GM19023 (cell line): Measurements from ENCODE around the gene UBE2C.
"Not testable (repeated sequence)": the region's sequence is repeated elsewhere in the genome, so short reads cannot be mapped to it uniquely, and the experiment has no call there.

Experiments
- ATAC-seq: cut with Tn5 transposase; IDR thresholded peaks from one replicate; pipeline ENCODE4 v1.9.1; 2021; ENCODE audit warnings: mild to moderate bottlenecking, moderate library complexity; ENCODE audit not compliant: unreplicated experiment

Gene UBE2C

DNA sequence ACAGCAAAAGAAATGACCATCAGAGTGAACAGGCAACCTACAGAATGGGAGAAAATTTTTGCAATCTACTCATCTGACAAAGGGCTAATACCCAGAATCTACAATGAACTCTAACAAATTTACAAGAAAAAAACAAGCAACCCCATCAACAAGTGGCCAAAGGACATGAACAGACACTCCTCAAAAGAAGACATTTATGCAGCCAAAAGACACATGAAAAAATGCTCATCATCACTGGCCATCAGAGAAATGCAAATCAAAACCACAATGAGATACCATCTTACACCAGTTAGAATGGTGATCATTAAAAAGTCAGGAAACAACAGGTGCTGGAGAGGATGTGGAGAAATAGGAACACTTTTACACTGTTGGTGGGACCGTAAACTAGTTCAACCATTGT is 14.9 kb upstream of the UBE2C start:
- ATAC-seq = not testable (repeated sequence)

- not testable (repeated sequence) for ATAC-seq
Observed at GRCh38 chr20:45797955-45798354, 14.5 kb upstream of the UBE2C start.

- no peak for ATAC-seq
Observed at GRCh38 chr20:45798935-45799642, 13.4 kb upstream of the UBE2C start.

- ATAC-seq = no peak
Observed at GRCh38 chr20:45801851-45802250, 10.6 kb upstream of the UBE2C start.

DNA sequence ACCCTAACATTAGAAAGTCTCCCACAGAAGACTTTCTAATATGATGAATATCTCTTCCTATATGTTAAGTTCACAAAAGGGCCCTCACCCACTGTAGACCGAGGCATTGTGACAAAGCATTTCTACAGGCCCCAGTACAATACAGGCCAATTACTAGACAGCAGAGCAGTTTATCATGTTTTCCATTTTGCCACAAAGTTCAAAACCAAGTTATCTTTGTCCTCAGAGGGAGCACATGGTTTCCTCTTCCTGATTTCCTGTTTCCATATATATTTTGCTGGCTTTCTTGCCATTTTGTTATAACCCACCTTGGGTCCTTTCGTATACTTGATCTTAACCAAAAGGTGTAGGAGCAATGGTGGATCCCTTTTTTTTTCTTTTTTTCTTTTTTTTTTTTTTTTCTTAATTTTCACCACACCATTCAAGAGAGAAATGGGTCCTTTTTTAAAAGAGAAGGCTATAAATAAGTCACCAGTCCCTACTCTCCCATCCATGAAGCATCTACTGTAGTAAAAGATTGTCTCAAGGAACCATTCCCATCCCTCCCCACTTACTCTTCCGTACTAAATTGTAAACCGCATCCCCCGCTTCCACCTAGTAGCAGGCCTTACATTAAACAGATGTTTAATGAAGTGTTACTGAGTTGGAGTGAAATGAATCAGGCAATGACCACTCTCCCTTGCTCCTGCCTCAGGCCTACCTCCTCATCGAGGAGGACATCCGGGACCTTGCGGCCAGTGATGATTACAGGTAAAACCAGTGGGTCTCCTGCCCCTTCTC is 2.1 kb upstream of the UBE2C start:
- no peak for ATAC-seq

DNA sequence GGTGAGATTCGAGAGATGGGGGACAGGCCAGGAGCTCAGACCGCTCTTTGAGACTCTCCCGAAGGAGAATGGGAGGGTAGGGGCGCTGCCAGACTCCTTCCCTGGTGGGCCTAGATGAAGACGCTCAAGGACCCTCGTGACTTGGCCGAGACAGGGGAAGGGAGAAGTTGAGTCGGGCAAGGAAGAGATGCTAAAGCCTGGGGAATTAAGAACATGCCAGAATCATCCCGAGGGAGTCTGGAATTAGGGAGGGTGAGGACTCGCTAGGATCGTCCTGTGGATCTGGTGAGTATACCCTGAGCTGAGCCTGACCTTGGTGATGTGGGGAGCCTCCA is 529 bp downstream of the UBE2C start:
- no peak for ATAC-seq

- no peak for ATAC-seq
Observed at GRCh38 chr20:45813489-45813888, 1.0 kb downstream of the UBE2C start.

DNA sequence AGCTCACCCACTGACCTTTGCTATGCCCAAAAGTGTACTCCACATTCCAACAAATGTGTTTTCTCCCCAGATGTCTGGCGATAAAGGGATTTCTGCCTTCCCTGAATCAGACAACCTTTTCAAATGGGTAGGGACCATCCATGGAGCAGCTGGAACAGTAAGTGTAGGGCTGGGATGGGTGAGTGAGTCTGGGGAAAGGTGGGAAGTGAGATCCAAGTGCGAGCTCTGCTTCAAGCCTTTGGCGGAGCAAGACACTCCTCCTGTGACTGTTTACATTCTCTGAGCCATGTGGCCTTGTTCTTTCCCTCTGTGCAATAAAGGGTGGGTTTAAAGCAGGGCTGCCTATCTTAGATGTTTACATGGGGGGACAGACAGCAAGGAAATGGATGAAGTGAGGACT is 1.9 kb downstream of the UBE2C start:
- no peak for ATAC-seq

DNA sequence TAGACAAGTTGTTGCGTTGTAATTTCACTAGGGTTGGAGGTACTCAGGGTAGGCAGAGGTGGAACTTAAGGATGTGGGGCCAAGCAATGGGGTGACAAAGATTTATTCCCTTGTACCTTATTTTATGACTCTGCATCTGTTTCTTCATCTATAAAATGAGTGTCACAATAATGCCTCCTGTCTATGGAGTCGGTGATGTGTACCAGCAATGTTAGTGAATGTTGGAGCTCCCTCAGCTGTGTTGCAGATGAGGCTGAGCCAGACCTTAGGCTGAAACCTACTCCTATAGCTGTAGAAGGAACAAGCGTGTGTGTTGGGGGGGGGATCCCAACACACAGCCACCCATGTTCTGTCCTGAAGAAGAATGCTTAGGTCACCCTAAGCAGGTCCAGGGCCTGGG is 4.5 kb downstream of the UBE2C start:
- ATAC-seq = no peak

- no peak for ATAC-seq
Observed at GRCh38 chr20:45817376-45818194, 5.1 kb downstream of the UBE2C start.

- no peak for ATAC-seq
Observed at GRCh38 chr20:45818239-45818638, 5.8 kb downstream of the UBE2C start.

DNA sequence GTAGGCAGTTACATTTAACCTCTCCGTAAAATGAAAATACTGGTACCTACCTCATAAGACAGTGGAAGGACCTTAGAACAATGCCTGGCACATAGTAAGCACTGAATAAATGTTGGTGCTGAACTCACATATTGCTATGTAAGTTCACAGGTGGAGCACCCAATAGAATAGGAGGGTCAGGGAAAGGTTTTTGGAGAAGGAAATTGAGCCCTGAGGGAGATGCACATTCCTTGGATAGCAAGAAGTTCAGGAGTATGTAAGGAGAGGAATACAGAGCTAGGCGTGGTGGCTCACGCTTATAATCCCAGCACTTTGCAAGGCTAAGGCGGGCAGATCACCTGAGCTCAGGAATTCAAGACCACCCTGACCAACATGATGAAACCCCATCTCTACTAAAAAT is 7.0 kb downstream of the UBE2C start:
- no peak for ATAC-seq

GRCh38 chr20:45821947-45822346 is 9.5 kb downstream of the UBE2C start:
- ATAC-seq = no peak

DNA sequence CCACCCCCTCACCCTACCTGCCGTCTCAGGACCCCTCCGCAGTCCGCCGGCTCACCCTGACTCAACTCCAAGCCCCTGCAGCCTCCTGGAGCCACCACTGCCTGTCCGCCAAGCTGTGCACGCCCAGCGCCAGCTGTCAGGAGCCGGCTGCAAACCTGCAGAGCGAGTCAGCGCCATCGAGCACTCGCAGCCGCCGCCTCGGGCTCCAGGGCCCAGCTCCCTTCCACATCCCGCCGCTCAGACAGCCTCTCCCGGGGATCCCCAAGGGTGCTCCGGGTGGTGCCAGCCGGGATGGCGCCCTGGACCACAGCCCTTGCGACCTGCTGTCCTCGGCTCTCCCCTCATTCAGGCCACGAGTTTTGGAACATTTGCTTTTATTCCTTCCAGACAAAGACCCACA is 10.4 kb downstream of the UBE2C start:
- no peak for ATAC-seq

- no peak for ATAC-seq
Observed at GRCh38 chr20:45823949-45824835, 11.7 kb downstream of the UBE2C start.

DNA sequence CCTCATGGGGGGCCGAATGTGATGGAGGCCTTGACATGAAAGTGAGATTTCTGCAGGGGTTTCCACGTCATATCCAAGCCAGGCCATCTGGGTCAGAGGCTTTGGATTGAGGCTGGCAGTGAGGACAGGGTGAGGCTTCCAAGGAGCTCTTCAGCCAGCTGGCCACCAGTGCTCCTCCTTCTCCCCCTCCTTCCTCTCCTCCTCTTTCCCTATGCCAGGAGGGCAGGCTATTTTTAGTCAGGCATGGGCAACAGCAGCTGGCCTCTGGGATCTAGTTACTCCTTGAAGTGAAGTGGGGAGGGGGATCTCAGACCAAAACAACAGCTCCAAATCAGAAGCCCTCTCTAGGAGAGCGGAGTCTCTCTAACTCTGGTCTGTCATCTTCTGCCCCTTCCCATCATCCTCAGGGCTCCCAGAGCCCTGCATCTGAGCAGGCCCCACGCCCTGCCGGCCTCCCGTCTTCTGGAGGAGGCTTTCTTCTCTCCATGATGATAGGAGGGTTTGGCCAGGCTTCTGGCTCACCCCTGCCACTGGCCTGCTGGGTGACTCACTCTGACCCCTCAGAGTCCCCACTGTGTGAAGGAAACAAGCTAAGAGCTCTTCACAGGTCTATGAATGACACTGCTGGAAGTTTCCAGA is 14.1 kb downstream of the UBE2C start:
- no peak for ATAC-seq

- no peak for ATAC-seq
Observed at GRCh38 chr20:45827030-45827652, 14.7 kb downstream of the UBE2C start, which contains the start of gene TNNC2. TNNC2 (minus strand) TSS chr20:45827312; CDS start chr20:45827248, 64 bp downstream.

DNA sequence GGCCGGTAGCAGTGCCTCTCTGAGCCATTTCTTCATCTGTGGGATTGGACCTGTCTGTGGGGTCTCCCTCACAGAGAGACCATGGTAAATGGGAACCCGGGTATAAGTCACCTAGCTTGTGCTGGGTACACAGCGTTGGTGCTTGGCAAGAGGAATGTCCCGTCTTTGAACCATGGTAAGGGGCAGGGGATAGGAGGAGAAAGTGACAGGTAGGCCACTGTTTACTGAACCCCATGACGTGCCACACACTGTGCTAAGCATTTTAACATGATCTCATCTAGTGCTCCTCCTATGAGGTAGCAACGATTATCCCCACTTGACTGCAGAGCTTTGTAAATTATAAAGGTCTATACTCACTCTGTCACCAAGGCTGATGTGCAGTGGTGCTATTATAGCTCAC is 15.3 kb downstream of the UBE2C start:
- no peak for ATAC-seq

DNA sequence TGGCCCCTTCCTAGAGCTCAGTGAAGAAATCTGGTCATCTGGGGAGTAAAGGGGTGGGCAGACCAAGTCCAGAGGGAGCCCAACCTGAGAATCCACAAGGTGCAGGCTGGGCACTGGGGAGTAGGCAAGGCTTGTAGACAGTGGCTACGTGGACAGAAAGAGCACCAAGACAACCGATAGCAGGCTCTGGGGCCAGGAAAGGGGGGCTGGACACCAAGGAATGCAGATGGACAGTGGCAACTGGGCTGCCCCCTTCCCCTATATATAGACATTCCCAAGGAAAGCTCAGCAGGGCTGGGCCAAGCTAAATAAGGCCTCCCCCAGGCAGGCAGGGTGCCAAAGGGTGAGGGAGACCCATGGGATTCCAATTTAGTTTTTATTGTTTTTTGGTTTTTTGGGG is 16.1 kb downstream of the UBE2C start:
- ATAC-seq = no peak

- not testable (repeated sequence) for ATAC-seq
Observed at GRCh38 chr20:45829673-45830106, 17.2 kb downstream of the UBE2C start.
